22Rv1 (cell line): Measurements from ENCODE around the gene SERINC3.

Source experiments
- ZFX ChIP-seq: fragments of 450-650 bp; IDR thresholded peaks from 2 replicates; pipeline ENCODE4 v1.6.1; 2017; ENCODE audit warnings: antibody characterized with exemption, borderline replicate concordance
- TF ChIP-seq, protein P1 (sequence below): fragments of 450-650 bp; IDR thresholded peaks from 2 replicates; pipeline ENCODE4 v1.5.1; 2017; ENCODE audit warnings: mild to moderate bottlenecking

DNA sequence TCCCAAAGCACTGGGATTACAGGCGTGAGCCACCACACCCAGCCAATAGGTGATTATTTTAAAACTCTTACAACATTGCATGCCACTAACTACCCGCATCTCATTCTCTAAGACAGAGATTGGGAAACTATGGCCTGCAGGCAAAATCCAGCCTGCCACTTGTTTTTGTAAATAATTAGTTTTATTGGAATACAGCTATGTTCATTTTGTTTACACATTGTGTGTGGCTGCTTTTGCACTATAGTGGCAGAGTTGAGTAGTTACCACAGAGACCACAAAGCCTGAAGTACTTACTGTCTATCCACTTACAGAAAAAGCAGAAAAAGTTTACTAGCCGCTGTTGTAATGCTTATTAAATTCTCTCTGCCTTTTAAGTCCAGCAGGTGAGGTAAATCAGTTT is 44.1 kb upstream of the SERINC3 start:
- TF ChIP-seq, protein P1, sequence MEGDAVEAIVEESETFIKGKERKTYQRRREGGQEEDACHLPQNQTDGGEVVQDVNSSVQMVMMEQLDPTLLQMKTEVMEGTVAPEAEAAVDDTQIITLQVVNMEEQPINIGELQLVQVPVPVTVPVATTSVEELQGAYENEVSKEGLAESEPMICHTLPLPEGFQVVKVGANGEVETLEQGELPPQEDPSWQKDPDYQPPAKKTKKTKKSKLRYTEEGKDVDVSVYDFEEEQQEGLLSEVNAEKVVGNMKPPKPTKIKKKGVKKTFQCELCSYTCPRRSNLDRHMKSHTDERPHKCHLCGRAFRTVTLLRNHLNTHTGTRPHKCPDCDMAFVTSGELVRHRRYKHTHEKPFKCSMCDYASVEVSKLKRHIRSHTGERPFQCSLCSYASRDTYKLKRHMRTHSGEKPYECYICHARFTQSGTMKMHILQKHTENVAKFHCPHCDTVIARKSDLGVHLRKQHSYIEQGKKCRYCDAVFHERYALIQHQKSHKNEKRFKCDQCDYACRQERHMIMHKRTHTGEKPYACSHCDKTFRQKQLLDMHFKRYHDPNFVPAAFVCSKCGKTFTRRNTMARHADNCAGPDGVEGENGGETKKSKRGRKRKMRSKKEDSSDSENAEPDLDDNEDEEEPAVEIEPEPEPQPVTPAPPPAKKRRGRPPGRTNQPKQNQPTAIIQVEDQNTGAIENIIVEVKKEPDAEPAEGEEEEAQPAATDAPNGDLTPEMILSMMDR, result no peak
- no peak for TF ChIP-seq ZFX
